Breast epithelium (tissue), 4 donors: ENCODE data around the gene PNMA8A. TPM values are rescaled to one million over a fixed set of nuclear protein-coding genes. Genes with fewer than 3 reads are reported as not detected.

Source experiments
- DNase-seq, 2 donors: peaks; one replicate each; pipeline ENCODE4 v3.0.0-alpha.2; 2019; ENCODE audit warnings: low spot score in 2 of 2
- H3K27ac ChIP-seq, 2 donors: fragments of 200-600 bp; sonication (generic) in 1 of 2; one replicate each; pipeline ENCODE4 v1.5.1; 2016 to 2019; ENCODE audit warnings: mild to moderate bottlenecking in 1 of 2
- H3K27me3 ChIP-seq, 2 donors: fragments of 200-600 bp; sonication (generic) in 1 of 2; one replicate each; pipeline versions ENCODE4 v1.5.1 to v1.6.0; 2017 to 2019; ENCODE audit warnings: control low read depth in 1 of 2, mild to moderate bottlenecking in 1 of 2
- H3K36me3 ChIP-seq: fragments of 200-600 bp; one replicate; pipeline ENCODE4 v1.5.1; 2019
- H3K4me1 ChIP-seq, 2 donors: fragments of 200-600 bp; sonication (generic); one replicate each; pipeline ENCODE4 v1.5.1; 2016 to 2019; ENCODE audit warnings: control low read depth in 1 of 2
- H3K4me3 ChIP-seq, 3 donors: fragments of 200-600 bp; sonication (generic); 1 replicate in 2 of 3; 2 replicates in 1 of 3; pipeline ENCODE4 v1.5.1; 2016 to 2019; ENCODE audit warnings: mild to moderate bottlenecking in 3 of 3, moderate library complexity in 2 of 3
- H3K9me3 ChIP-seq, 2 donors: fragments of 200-600 bp; sonication (generic) in 1 of 2; one replicate each; pipeline ENCODE4 v1.5.1; 2016 to 2019; ENCODE audit warnings: control low read depth in 1 of 2
- CTCF ChIP-seq, 3 donors: fragments of 450-650 bp; IDR thresholded peaks; one replicate each; pipeline ENCODE4 v1.5.1; 2016 to 2017; ENCODE audit warnings: antibody characterized with exemption in 3 of 3, mild to moderate bottlenecking in 3 of 3, moderate library complexity in 3 of 3
- POLR2A ChIP-seq: fragments of 450-650 bp; IDR thresholded peaks from one replicate; pipeline ENCODE4 v1.6.1; 2016; ENCODE audit warnings: antibody characterized with exemption, mild to moderate bottlenecking, moderate library complexity
- POLR2AphosphoS5 ChIP-seq, 3 donors: sonication (generic); formaldehyde crosslinking; IDR thresholded peaks; one replicate each; pipeline ENCODE4 v1.6.1; 2017; ENCODE audit warnings: antibody characterized with exemption in 3 of 3
- intact Hi-C: fragments of 100-400 bp; cut with DNase I; formaldehyde crosslinking; loops from one replicate; pipeline ENCODE4 v1.15.1; 2023; ENCODE audit warnings: low total_unique reads
- total RNA-seq, 3 donors: library from RNA; depleted of rRNA; stranded (reverse); fragments of >200 nt; gene quantifications; one replicate each; pipeline ENCODE4 v1.1.0, GENCODE V29; 2016

The PNMA8A gene
- total RNA-seq, 3 donors from 2014 or later = 0.80 to 8.8 (median 2.3) TPM

GRCh38 chr19:46481223-46481848 lies 10.0 kb upstream of the PNMA8A start:
- H3K9me3 ChIP-seq = no peaks in the 10 kb centered on the region
- TF ChIP-seq CTCF (IDR thresholded peaks at IDR 0.05) (no peak), POLR2AphosphoS5 (IDR thresholded peaks at IDR 0.05) (no peak), POLR2A (no peak)
- peaks cover 0 to 10% of the 10 kb centered on the region in 2 donors for H3K4me1 ChIP-seq
- H3K27me3 ChIP-seq = no peaks in the 10 kb centered on the region
- intact Hi-C loops = loop anchor here (5.0 kb wide), 2 partner anchors 486 to 769 kb away; no protein-coding TSS in a partner anchor
- H3K4me3 ChIP-seq = peak overlapping the region in 2 of 3 donors; percentile 4 to 15
- peak overlapping the region; percentile 82 to 89 for H3K27ac ChIP-seq
- H3K36me3 ChIP-seq = no peaks in the 10 kb centered on the region
- DNase-seq = no peak

- no peaks in the 10 kb centered on the region for H3K36me3 ChIP-seq
- intact Hi-C loops = loop anchor here (5.0 kb wide), 2 partner anchors 487 to 768 kb away; no protein-coding TSS in a partner anchor
- H3K27ac ChIP-seq = peak overlapping the region; percentile 82 to 89
- no peaks in the 10 kb centered on the region for H3K9me3 ChIP-seq
- H3K4me3 ChIP-seq = peak overlapping the region in 1 of 3 donors; percentile 5
- TF ChIP-seq POLR2A (no peak), CTCF (IDR thresholded peaks at IDR 0.05) (no peak), POLR2AphosphoS5 (IDR thresholded peaks at IDR 0.05) (no peak)
- no peaks in the 10 kb centered on the region for H3K27me3 ChIP-seq
- DNase-seq = no peak
- H3K4me1 ChIP-seq = peaks cover 0 to 10% of the 10 kb centered on the region in 2 donors
Measured at GRCh38 chr19:46480415-46480814, 9.1 kb upstream of the PNMA8A start.

- no peaks in the 10 kb centered on the region for H3K9me3 ChIP-seq
- no peak for DNase-seq
- H3K27ac ChIP-seq = no peak overlapping the region
- TF ChIP-seq CTCF (IDR thresholded peaks at IDR 0.05) = no peak
- no peak for TF ChIP-seq POLR2AphosphoS5 (IDR thresholded peaks at IDR 0.05)
- TF ChIP-seq POLR2A = no peak
- H3K4me3 ChIP-seq = no peak overlapping the region
- H3K27me3 ChIP-seq = no peaks in the 10 kb centered on the region
- intact Hi-C loops = no loop called here
- H3K4me1 ChIP-seq = peaks cover 0 to 10% of the 10 kb centered on the region in 2 donors
- H3K36me3 ChIP-seq = no peaks in the 10 kb centered on the region
Measured at GRCh38 chr19:46478356-46478986, 7.1 kb upstream of the PNMA8A start.

- intact Hi-C loops = no loop called here
- H3K36me3 ChIP-seq = no peaks in the 10 kb centered on the region
- H3K27ac ChIP-seq = no peak overlapping the region
- TF ChIP-seq POLR2AphosphoS5 (IDR thresholded peaks at IDR 0.05) (no peak), POLR2A (no peak), CTCF (IDR thresholded peaks at IDR 0.05) (no peak)
- no peaks in the 10 kb centered on the region for H3K9me3 ChIP-seq
- no peaks in the 10 kb centered on the region for H3K27me3 ChIP-seq
- H3K4me3 ChIP-seq = no peak overlapping the region
- DNase-seq = no peak
- H3K4me1 ChIP-seq = peaks cover 0 to 6% of the 10 kb centered on the region in 2 donors
Measured at GRCh38 chr19:46475986-46476385, 4.6 kb upstream of the PNMA8A start.

- DNase-seq = no peak
- Histone ChIP-seq H3K27me3 (no peaks in the 10 kb centered on the region), H3K36me3 (no peaks in the 10 kb centered on the region), H3K4me3 (no peak overlapping the region), H3K27ac (peak overlapping the region; percentile 63 to 75), H3K4me1 (no peaks in the 10 kb centered on the region), H3K9me3 (no peaks in the 10 kb centered on the region)
- intact Hi-C loops = no loop called here
- no peak for TF ChIP-seq POLR2AphosphoS5 (IDR thresholded peaks at IDR 0.05)
- no peak for TF ChIP-seq CTCF (IDR thresholded peaks at IDR 0.05)
- TF ChIP-seq POLR2A = no peak
Measured at GRCh38 chr19:46474211-46474610, 2.8 kb upstream of the PNMA8A start.
